GM18861 (cell line): ENCODE results near the gene ACSL4.
"Not testable (repeated sequence)": the region's sequence is repeated elsewhere in the genome, so short reads cannot be mapped to it uniquely, and the experiment has no call there.

ENCODE experiments used
- ATAC-seq: cut with Tn5 transposase; IDR thresholded peaks from one replicate; pipeline ENCODE4 v1.9.1; 2021; ENCODE audit not compliant: unreplicated experiment

Gene ACSL4

DNA sequence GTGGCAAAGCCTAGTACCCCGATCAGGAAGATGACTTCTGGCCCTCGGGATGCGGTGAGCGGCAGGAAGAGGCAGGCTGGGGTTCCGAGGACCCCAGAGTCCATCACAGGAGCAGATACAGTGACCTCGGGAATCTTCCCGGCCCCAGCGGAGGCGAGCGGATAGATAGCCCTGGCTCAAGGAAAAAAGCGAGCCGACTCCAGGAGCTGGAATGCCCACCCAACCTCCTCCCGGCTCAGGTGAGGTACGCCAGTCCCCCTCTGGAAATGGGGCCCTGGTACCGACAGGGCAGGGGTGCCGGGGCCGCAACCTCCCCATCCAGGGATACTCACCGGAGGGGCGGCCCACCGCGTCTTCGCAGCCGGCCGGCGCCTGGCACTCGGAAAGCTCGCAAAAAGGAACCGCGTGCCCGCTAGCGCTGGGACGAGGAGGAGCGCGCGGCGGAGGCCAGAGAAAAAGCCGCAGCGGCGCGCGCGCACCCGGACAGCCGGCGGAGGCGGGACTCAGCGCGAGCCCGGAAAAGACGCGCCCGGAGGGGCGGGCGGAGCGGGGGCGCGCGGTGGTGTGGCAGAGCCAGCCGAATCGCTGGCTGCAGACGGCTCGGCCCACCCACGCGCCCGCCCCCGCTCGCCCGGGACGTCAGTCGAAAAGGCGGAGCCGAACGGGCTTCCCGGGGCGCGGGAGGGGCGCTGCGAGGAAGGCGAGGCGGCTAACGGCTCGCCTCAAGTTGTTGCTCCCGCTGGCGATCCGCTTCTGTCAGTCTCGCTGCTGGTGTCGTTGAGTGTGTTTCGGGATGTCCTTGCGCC lies at the start of gene ACSL4:
TSS of gene ACSL4 (minus strand) at position 451 of the 806 bp plus-strand sequence. CDS start 49,894 bp downstream, outside the sequence.
- peak; percentile 50 for ATAC-seq

DNA sequence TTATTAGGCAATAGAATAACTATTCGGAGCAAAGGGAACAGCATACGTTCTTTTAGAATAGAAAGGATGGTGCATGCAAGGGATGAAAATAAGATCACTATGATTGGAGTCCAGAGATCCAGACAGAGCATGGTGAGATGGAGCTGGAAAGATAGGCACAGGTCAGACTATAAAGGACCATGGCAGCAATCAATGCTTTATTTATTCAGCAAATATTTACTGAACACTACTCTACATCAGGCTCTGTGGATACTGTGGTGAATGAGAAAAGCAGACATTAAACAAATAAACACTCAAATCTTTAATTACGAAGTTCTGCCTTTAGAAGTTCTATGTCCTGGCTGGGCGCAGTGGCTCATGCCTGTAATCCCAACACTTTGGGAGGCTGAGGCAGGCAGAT lies 44.7 kb upstream of the ACSL4 start:
- ATAC-seq = no peak

DNA sequence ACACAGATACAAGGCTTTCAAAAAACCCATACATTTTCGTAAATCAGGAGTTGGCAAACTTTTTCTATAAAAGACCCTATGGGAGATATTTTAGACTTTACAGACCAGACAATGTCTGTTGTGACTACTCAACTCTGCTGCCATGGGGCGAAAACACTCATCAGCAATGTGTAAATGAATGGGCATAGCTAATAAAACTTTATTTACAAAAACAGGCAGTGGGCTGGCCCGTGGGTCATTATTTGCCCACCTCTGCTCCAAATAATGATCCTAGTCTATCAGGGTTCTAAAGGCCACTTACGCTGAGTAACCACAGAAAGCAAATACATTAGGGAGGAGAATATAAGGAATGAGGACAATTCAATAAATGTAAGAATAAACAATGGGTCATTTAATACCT lies 43.9 kb upstream of the ACSL4 start:
- ATAC-seq = no peak

DNA sequence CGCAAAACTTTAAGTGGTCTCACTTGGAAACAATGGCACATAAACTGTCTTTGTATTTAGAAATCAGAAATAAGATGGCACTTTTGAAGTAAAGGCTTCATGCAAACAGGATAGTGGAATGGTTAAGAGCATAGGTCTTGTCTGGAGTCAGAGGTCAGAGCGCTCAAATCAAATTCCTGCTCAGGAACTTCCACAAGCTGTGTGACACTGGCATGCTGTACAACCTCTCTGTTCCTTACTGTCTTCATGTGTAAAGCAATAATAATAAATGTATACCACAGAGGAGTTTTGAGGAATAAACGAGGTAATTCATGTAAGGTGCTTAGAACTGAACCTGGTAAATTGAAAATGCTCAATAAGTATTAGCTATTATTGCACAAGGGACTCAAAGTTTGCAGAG lies 43.4 kb upstream of the ACSL4 start:
- no peak for ATAC-seq

DNA sequence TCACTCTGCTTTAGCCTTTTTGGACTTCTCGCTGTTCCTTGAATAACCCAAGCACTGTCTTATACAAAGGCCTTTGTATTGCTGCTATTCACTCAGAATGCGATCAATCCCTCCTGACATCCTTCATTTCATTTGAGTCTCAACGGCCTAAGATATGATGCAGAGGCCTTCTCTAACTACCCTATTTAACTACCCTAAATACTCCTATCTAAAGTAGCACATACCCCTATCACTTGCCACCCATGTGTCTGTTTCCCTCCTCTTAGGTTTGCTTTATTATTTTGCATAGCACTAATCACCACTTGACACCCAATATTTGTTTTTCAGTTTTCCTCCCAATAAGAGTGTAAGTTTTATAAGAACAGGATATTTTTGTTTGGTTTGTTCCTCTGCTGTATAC lies 42.3 kb upstream of the ACSL4 start:
- ATAC-seq = no peak

DNA sequence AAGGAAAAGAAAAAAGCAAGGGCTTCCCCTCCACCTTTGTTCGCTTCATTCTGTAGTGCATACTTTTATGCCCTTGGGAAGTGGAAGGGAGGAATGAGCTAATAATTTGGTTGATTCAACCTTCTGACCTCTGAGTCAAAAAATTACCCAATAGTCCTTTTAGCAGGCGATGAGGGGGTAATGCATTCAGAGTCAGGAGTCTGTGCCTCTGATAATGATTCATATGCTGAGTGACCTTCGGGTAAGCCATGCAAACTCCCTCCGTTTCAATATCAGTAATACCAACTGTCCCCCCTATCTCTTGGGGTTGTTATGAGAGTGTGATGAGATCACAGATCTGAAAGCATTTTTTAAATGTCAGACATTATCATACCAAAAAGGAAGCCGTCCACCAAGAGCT lies 41.6 kb upstream of the ACSL4 start:
- ATAC-seq = peak; percentile 98

DNA sequence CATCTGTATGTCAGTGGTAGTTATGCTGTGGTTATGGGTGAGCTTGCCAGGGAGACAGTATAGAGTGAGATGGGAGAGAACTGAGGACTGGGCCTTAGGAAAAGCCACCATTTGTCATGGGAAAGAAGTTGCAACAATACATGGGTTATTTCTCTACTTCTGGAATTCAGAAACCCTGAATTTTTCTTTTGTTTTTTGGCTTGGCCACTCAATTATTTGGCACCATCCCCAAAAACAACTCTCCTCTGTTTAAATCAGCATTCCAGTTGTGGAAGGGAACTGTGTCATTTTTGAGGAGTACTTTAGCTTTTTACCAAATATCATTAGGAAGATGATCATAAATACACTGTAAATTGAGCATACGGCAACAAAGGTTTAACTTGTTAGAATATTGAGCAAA lies 41.1 kb upstream of the ACSL4 start:
- no peak for ATAC-seq

DNA sequence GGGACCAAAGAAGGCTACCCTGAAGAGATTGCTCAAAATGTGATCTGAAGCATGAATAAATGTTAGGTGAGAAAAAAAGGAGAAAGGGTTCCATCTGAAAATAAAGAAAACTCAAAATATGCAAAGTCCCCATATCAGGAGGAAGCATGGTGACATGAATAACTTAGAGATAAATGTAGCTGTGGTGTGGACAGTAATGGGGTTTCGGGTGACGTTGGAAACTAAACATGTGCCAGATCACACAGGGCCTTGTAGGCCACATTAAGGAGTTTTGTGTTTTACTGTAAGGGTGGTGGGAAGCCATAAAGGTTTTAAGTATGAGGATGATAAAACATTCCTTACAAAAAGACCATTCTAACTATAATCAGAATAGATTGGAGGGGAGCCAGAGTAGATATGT lies 40.3 kb upstream of the ACSL4 start:
- no peak for ATAC-seq

DNA sequence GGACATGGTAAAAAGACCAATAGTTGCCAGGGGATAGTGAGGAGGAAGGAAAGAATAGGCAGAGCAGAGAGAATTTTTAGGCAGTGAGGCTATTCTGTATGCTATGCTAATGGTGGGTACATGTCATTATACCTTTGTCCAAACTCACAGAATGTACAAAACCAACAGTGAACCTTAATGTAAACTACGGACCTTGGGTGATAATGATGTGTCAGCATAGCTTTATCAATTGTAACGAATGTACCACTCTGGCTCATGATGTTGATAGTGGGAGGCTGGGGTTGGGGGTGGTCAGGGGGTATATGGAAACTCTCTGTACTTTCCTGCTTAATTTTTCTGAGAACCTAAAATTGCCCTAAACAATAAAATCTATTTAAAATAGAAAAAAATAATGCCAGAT lies 37.7 kb upstream of the ACSL4 start:
- no peak for ATAC-seq

DNA sequence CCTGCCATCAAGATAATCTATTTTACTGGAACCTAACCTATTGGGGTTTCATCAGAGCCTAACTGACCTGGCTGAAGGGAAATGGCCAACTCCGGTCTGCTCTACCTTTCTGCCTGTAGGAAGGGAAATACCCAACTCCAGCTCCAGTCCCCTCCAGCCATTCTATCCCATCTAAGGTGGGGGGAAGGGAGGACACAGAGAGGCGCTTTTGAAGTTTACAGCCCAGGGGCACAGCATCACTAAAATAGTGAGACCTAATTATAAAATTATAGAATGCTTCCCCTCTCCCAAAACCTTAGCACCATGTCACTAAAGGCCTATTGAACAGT lies 27.8 kb upstream of the ACSL4 start:
- no peak for ATAC-seq

DNA sequence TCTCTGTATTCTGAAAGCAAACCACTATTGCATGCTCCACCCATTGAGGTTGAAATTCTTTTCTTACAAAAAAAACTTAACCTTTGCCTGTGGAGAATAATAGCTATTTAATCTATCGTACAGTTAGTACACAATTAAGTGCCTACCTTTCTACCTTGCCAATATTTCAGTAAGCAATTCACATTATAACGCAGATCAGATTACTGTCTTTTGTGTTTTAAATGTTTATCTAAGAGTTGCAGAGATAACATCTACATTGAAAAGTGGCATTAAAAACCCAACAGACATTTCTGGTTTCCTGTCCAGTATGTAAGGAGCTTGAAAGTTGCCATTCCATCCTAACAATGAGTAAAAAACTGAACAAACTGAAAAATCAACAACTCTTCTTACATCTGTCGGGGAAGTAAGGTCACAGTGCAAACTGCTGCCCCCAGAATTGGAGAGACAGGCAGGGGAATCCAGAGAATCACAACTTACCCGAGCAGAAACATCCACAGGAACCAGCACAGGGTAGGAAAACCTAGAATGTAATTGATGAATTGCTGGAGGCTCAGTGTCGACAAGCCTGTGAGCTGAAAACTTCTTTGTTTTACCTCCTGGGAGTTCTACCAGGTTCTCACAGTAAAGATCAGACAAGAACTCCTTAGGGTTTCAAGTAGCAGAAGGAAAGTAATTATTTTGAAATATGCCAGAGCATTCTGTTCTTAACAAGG lies 27.3 kb upstream of the ACSL4 start:
- ATAC-seq = no peak

DNA sequence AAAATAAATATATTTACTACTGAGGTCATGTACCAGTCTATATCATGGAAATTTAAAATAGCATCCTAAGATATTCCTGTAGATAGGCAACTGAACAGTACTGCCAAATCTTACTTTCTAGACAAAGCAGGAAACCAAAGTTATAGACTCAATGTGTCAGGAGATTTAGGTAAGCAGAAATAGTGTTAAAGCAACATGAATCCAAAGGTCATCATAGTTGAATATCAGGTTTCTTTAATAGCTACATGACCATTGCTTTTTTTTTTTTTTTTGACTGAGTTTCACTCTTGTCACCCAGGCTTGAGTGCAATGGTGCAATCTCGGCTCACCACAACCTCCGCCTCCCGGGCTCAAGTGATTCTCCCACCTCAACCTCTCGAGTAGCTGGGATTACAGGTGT lies 20.2 kb upstream of the ACSL4 start:
- no peak for ATAC-seq

DNA sequence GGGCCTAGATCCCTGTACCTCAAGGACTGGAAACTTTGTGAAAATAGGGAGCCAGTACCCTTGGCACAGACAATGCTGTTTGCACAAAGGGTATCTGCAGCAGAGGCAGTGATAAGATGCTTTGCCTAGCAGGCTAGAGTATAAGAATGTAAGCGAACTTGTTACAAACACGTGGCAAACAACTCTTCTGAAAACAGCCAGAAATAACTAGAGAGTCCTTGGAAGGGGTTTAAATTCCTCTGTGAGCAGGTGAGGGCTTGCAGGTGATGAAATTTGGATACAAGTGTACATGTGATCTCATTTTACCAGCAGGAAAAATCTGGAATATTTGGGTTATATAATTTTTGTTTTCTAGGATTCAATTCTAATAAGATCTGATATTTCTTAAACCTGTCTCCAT lies 18.6 kb upstream of the ACSL4 start:
- ATAC-seq = no peak

DNA sequence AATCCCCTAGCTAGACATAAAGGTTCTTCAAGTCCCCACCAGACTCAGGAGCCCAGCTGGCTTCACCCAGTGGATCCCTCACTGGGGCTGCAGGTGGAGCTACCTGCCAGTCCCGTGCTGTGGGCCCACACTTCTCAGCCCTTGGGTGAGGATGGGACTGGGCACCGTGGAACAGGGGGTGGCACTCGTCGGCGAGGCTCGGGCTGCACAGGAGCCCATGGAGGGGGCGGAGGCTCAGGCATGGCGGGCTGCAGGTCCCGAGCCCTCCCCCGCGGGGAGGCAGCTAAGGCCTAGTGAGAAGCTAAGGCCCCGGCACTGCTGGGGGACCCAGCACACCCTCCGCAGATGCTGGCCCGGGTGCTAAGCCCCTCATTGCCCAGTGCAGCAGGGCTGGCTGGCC lies 16.1 kb upstream of the ACSL4 start:
- no peak for ATAC-seq

DNA sequence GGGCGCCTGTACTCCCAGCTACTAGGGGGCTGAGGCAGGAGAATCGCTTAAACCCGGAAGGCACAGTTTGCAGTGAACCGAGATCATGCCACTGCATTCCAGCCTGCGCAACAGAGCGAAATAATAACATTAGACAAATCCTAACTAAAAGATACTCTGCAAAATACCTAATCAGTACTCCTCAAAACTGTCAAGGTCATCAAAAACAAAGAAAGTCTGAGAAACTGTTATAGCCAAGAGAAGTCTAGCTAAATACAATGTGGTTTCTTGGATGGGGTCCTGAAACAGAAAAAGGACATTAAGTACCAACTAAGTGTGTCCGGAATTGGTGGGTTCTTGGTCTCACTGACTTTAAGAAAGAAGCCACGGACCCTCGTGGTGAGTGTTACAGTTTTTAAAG lies 14.6 kb upstream of the ACSL4 start:
- no peak for ATAC-seq

DNA sequence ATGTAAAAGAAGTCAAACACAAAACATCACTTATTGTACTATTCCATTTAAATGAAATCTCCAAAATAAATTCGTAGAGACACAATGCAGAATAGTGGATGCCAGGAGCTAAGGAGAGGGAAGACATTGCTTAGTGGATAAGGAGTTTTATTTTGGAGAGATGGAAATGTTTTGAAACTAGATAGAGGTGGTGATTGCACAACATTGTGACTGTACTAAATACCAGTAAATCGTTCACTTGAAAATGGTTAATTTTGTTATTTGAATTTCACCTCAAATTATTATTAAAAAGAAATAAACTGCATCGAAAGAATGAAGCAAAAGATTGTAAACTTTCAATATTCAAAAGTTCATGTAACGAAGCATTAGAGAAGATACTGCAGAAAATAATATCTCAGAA lies 9.7 kb upstream of the ACSL4 start:
- no peak for ATAC-seq

DNA sequence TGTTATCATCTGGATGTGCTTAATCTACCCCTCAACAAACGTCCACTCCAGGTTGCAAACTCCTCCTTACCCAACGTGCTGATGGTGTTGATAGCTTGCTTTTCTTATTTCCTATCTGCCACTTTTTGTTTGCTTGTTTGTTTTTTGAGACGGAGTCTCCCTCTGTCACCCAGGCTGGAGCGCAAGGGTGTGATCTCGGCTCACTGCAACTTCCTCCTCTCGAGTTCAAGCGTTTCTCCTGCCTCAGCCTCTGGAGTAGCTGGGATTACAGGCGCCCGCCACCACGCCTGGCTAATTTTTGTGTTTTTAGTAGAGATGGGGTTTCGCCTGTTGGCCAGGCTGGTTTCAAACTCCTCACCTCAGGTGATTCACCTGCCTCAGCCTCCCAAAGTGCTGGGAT lies 7.8 kb upstream of the ACSL4 start:
- not testable (repeated sequence) for ATAC-seq

DNA sequence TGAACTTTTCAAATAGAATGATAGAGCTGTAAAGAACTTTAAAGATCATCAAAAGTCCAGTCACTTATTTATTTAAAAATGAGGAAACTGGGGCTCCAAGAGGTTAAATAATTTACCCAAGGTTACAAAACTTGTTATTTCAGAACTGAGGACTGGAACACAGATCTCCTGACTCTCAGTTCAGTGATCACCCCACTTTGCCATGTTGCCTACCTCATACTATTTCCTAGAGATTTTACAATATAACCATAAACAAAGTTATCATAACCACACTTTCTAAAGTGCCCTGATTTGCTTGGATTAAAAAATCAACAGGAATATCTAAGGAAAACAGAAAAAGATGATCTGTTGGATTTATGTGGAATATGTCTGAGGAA lies 7.4 kb upstream of the ACSL4 start:
- ATAC-seq = no peak

DNA sequence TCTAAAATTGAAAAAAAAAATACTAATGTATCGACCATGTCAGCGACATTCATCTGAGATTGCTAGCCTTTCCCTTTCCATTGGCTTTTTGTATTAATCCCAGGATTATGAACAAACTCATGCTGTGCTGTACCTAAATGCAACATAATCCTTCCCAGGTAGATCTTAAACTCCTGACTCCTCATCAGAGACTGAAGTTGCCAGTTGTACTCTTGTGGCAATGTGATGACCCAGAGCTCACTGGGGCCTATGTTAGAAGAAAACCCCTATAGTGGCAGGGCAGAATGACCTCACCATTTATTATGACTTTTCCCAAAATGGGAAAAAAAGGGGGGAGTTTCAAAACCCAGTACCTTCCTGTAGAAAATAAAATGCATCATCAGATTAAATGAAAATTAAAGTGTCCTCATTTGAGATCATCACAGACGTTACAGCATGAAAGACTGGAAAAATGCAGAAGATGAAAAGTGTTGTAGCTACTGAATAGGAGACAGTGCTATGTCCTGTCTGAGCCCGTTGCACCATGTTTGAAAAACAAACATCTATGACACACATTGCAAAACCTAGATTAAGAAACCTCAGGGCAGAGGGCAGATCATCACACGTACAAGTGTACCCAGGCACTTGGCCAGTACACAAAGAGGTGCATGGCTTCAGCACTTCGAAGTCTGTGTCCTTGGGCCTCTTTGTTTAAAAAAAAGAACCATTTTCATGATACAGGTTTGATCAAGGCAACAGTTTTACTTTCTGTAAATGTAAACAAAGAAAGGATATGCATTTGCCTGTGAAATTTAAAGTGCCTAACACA lies 6.8 kb upstream of the ACSL4 start:
- ATAC-seq = no peak

DNA sequence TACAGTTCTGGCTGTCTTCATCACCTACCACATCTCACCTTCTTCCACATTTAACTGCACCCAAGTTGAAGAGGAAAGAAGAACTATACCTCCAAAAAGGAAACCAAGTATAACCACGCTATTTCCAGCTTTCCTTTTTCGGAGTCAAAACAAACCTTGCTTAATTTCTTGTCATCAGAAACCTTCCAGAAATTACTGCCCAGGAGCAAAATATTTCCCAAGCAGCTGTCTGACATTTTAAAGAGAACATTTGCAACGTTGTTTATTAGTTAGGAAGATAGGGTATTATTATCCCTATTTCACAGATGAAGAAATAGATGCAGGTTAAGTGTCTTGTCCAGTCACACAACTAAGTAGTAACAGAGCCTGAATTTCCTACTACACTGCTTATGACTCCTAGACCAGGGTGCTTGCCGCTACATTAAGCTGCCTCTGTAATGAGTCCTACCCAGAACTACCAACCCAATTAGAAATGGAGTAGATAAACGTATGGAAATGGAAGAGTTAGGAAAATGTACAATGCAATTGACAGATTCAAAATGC lies 2.2 kb upstream of the ACSL4 start:
- no peak for ATAC-seq

DNA sequence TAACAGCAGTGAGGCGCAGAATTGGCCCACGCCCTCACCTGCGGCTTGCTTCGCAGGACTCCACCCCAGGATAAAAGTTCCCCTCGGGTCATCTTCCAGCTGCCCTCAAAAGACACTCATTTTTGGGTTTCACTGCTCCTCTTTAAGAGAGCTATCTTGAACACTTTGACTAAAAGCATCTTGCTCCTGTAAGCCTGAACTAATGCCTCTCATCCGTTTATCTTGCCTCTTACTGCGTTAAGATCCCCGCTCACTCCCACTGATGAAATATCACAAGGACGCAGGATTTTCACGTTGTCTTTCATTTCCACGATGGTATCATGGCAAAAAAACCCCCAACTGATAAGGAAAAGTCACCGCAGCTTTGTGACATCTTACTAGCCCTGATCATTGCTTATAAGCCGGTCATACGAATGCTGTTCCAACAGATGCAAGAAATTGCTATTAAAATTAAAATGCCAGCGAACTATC lies 591 bp upstream of the ACSL4 start:
- ATAC-seq = no peak
